ENCODE data around the gene GUCY2C.

GRCh38 chr12:14589169-14590004, 107.0 kb downstream of the GUCY2C start:
- no peak for TF ChIP-seq CTCF (IDR thresholded peaks at IDR 0.05; ENCODE audit: low read depth, low read length, missing input control)
- no peak for TF ChIP-seq REST (IDR thresholded peaks at IDR 0.05)
- no peak for TF ChIP-seq YY1 (IDR thresholded peaks at IDR 0.05)
- no peak for TF ChIP-seq EGR1 (IDR thresholded peaks at IDR 0.05; ENCODE audit: low read depth in 2 of 2)
- TF ChIP-seq ATF3 (IDR thresholded peaks at IDR 0.05) = no peak
- TF ChIP-seq MAX (IDR thresholded peaks at IDR 0.05) = no peak
- TF ChIP-seq FOXA1 (IDR thresholded peaks at IDR 0.05) = no peak
- no peak for TF ChIP-seq RAD21 (IDR thresholded peaks at IDR 0.05)
